Measurements from ENCODE around the gene LDB2. TPM values are rescaled to one million over a fixed set of nuclear protein-coding genes. Genes with fewer than 3 reads are reported as not detected.

Gene LDB2
- total and polyA plus RNA-seq, 2 donors from 2014 or later, result 26.9 to 59.9 TPM

GRCh38 chr4:16875487-16875886, 23.0 kb downstream of the LDB2 start:
- Histone ChIP-seq H3K27ac (ENCODE audit: low read depth in 2 of 2, low read length in 2 of 2) (no peak overlapping the region), H3K9me3 (ENCODE audit: control insufficient read depth in 2 of 3, insufficient read depth in 1 of 3, low read length in 3 of 3) (no peaks in the 10 kb centered on the region), H3K9ac (ENCODE audit: low read length in 3 of 3) (no peak overlapping the region), H3K36me3 (ENCODE audit: control insufficient read depth in 2 of 3, insufficient read depth in 3 of 3, low read length in 3 of 3) (peaks cover 0 to 3% (median 0%) of the 10 kb centered on the region in 3 donors), H3K4me3 (ENCODE audit: low read length in 3 of 3) (no peak overlapping the region), H3K27me3 (ENCODE audit: control insufficient read depth, insufficient read depth, low read length) (no peaks in the 10 kb centered on the region), H3K4me1 (ENCODE audit: control insufficient read depth in 2 of 3, insufficient read depth in 2 of 3, low read depth in 1 of 3, low read length in 3 of 3) (no peaks in the 10 kb centered on the region)
- intact Hi-C loops (cut with DNase I), result no loop called here
- no peak for FAIRE-seq
- DNase-seq, result no peak
- TF ChIP-seq CTCF (IDR thresholded peaks at IDR 0.05; ENCODE audit: borderline replicate concordance, extremely low read depth, insufficient read depth), result no peak

- Histone ChIP-seq H3K9me3 (ENCODE audit: control insufficient read depth in 2 of 3, insufficient read depth in 1 of 3, low read length in 3 of 3) (peaks cover 0 to 2% (median 0%) of the 10 kb centered on the region in 3 donors), H3K9ac (ENCODE audit: low read length in 3 of 3) (no peak overlapping the region), H3K36me3 (ENCODE audit: control insufficient read depth in 2 of 3, insufficient read depth in 3 of 3, low read length in 3 of 3) (peaks cover 0 to 3% (median 0%) of the 10 kb centered on the region in 3 donors), H3K27me3 (ENCODE audit: control insufficient read depth, insufficient read depth, low read length) (no peaks in the 10 kb centered on the region), H3K27ac (ENCODE audit: low read depth in 2 of 2, low read length in 2 of 2) (no peak overlapping the region), H3K4me1 (ENCODE audit: control insufficient read depth in 2 of 3, insufficient read depth in 2 of 3, low read depth in 1 of 3, low read length in 3 of 3) (peaks cover 0 to 3% (median 0%) of the 10 kb centered on the region in 3 donors), H3K4me3 (ENCODE audit: low read length in 3 of 3) (no peak overlapping the region)
- no peak for FAIRE-seq
- no peak for DNase-seq
- intact Hi-C loops (cut with DNase I), result no loop called here
- no peak for TF ChIP-seq CTCF (IDR thresholded peaks at IDR 0.05; ENCODE audit: borderline replicate concordance, extremely low read depth, insufficient read depth)
Measured at GRCh38 chr4:16869594-16870245, 28.7 kb downstream of the LDB2 start.

GRCh38 chr4:16868674-16869073, 29.8 kb downstream of the LDB2 start:
- Histone ChIP-seq H3K36me3 (ENCODE audit: control insufficient read depth in 2 of 3, insufficient read depth in 3 of 3, low read length in 3 of 3) (peaks cover 0 to 3% (median 0%) of the 10 kb centered on the region in 3 donors), H3K4me1 (ENCODE audit: control insufficient read depth in 2 of 3, insufficient read depth in 2 of 3, low read depth in 1 of 3, low read length in 3 of 3) (peaks cover 0 to 3% (median 0%) of the 10 kb centered on the region in 3 donors), H3K27me3 (ENCODE audit: control insufficient read depth, insufficient read depth, low read length) (no peaks in the 10 kb centered on the region), H3K9me3 (ENCODE audit: control insufficient read depth in 2 of 3, insufficient read depth in 1 of 3, low read length in 3 of 3) (peaks cover 0 to 2% (median 0%) of the 10 kb centered on the region in 3 donors), H3K27ac (ENCODE audit: low read depth in 2 of 2, low read length in 2 of 2) (no peak overlapping the region), H3K9ac (ENCODE audit: low read length in 3 of 3) (no peak overlapping the region), H3K4me3 (ENCODE audit: low read length in 3 of 3) (no peak overlapping the region)
- intact Hi-C loops (cut with DNase I), result no loop called here
- FAIRE-seq (no peak), DNase-seq (no peak)
- TF ChIP-seq CTCF (IDR thresholded peaks at IDR 0.05; ENCODE audit: borderline replicate concordance, extremely low read depth, insufficient read depth), result no peak

Measured in kidney (tissue), 14 donors.